ENCODE data around the gene S100Z.
"Not testable (repeated sequence)": the region's sequence is repeated elsewhere in the genome, so short reads cannot be mapped to it uniquely, and the experiment has no call there.

Gene S100Z

DNA sequence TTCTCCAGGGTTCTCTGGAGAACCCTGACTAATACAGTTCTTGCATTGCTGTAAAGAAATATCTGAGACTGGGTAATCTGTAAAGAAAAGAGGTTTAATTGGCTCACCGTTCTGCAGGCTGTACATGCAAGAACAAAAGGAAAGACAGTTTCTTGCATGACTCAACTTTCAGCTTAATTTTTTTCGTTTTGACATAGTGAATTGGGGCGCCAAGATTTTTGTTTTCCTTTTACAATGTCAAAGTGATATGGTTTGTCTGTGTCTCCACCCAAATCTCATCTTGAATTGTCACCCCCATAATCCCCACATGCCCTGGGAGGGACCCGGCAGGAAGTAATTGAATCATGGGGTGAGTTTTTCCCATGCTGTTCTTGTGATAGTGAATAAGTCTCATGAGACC lies 91.2 kb downstream of the S100Z start:
- no peak for DNase-seq
- intact Hi-C loops (cut with DNase I): no loop called here

GRCh38 chr5:76941442-76941841 lies 91.6 kb downstream of the S100Z start:
- no peak for DNase-seq

DNA sequence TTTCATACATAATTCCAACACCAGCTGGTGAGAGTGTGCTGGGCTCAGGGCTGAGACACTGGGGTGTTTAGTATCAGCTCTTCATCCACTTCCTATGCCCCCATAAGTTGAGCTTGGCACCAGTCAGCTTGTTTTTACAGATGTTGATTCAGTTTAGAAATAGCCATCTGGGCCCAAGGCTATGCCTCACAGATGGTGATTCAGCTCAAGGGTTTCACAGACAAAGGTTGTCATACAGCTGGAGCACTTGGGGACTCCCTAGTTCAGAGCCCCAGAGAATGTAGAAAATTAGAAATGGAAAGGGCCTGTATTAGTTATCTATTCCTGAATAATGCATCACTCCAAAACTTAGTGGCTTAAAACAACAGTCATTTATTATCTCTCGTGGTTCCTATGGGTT lies 92.8 kb downstream of the S100Z start:
- DNase-seq: peak in 4 of 42 donors; percentile 9 to 31 (median 19)
- intact Hi-C loops (cut with DNase I): no loop called here

More at GRCh38 chr5:76941442-76941841, 91.6 kb downstream of the S100Z start:
- intact Hi-C loops (cut with DNase I): no loop called here

GRCh38 chr5:76943006-76943405 lies 93.2 kb downstream of the S100Z start:
- DNase-seq: no peak
- intact Hi-C loops (cut with DNase I): no loop called here

DNA sequence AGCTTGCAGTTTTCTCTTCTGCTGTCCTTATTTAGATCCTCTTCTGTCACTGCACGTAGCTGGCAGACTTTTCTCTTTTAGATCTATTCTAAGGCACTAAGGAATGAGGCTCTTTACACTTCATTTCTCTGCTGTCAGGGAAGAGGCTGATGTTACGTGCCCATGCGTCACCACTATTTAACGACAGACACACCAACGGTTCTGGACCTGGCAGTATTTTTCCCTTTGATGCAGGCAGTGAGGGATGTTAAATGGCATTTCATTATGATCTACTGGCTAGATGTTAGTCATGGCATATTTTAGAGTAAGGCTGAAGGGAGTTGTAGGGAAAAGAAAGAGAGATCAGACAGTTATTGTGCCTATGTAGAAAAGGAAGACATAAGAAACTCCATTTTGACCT lies 94.8 kb downstream of the S100Z start:
- no peak for DNase-seq
- intact Hi-C loops (cut with DNase I): no loop called here

- intact Hi-C loops (cut with DNase I); DNase-seq: not testable (repeated sequence)
Observed at GRCh38 chr5:76945238-76945637, 95.4 kb downstream of the S100Z start.

DNA sequence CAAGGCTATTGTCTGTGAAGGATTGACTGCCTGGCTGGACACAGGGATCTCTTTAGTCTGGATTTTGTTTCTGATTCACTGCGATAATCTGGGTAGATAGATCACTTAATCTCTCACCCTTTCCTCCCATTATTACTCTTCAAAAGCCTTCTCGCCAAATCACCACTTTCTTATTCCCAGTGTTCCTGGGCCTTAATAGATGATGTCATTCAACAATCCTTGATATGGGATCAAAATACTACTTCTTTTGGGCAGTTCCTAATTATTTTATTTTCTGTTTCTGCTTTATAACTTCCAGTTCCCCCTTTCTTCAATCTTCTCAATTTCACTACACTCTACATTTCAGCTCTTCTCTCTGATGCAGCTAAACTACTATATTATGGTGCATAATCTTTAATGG lies 96.3 kb downstream of the S100Z start:
- intact Hi-C loops (cut with DNase I): no loop called here
- DNase-seq: no peak

DNA sequence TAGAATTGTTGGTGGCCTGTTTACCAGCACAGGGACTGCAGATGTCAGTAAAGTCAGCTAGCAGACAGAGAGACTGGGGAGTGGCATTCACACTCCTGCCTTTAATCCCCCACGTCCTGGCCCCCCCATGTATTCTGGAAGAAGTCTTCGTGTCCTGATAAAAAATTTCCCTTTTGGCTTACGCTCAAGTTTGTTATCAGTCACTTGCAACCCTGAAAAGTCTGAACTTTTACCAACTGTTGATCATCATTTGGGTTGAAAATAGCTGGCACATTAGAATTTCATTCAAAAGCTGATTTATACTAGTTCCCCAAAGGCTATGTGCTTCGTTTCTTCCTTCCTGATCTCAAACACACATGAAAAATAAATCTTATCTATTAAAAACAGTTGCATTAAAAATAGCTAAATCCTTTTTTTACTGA lies 97.3 kb downstream of the S100Z start:
- intact Hi-C loops (cut with DNase I): no loop called here
- DNase-seq: no peak

DNA sequence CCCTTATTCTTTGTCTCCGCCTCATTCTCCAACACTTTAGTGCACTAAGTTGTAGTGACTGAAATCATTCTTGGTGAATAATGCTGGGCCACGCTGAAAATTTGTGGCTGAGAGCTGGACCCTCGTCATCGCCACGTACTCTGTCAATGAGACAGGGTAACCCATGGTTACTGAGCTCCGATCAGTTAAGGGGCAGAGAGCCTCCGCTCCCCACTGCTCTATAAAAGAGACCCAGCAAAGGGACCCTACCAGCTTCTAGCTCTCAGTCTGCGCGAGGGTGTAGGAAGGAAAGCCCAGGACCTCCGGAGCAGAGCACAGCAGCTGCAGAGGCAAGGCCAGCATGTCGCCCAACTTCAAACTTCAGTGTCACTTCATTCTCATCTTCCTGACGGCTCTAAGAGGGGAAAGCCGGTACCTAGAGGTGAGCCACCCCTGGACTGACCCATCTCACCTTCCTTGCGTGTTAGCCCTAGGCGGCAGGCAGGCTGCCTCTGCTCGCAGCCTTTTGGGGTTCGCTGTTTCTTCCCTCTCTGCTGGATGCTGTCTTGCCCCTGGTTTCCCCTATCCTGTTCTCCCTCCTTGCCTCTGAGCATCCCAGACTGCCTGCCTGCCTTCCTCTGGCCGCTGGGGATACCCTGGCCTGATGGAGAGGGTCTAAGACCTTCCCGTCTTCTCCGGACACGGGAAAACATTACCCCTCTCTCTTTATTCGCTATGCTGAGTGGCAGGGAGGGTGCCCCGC lies 103.2 kb downstream of the S100Z start, which contains the start of gene CRHBP:
CRHBP (plus strand) TSS at position 251 of the 742 bp plus-strand sequence; CDS start at position 341, 90 bp downstream.
- peak in 1 of 42 donors; percentile 7 for DNase-seq
- intact Hi-C loops (cut with DNase I): no loop called here

- intact Hi-C loops (cut with DNase I): no loop called here
- DNase-seq: peak in 28 of 42 donors; percentile 15 to 66 (median 32)
Observed at GRCh38 chr5:76953551-76954382, 104.0 kb downstream of the S100Z start.

DNA sequence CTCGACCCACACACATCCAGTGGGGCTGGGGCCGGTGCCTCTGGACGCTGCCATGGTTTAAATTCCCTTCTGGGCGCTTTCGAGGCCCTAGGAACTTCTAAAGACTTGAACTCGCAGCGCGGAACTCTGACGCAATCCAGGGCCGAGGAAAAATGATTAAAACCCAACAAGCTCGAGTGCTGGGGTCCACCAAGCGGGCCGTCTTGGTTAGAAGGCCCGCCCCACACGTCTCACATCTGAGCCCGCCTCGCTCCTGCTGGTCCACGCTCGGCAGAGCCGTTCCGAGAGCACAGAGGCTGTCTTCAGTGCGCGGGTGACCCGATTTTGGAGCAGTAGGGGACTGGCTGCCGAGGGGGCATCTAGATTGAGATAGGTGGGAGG lies 104.6 kb downstream of the S100Z start:
- DNase-seq: peak in 1 of 42 donors; percentile 7
- intact Hi-C loops (cut with DNase I): no loop called here

DNA sequence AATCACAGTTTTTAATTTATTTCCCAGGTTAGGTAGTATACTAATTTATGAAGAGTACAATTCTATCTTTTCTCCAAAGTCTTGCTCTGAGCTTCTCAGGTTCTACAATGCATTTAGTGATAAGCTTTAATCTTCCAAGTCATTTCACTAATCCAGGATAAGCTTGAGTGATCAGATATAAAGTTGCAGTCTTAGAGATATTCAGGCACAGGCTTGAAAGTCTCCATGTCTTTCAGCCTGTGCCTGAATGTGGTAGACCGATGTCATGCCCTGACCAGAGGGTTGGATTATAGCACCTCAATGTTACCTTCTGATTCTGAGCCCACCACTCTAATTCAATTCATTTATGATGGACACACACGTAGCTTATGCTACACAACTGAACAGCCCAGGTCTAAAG lies 106.2 kb downstream of the S100Z start:
- intact Hi-C loops (cut with DNase I): no loop called here
- DNase-seq: no peak

DNA sequence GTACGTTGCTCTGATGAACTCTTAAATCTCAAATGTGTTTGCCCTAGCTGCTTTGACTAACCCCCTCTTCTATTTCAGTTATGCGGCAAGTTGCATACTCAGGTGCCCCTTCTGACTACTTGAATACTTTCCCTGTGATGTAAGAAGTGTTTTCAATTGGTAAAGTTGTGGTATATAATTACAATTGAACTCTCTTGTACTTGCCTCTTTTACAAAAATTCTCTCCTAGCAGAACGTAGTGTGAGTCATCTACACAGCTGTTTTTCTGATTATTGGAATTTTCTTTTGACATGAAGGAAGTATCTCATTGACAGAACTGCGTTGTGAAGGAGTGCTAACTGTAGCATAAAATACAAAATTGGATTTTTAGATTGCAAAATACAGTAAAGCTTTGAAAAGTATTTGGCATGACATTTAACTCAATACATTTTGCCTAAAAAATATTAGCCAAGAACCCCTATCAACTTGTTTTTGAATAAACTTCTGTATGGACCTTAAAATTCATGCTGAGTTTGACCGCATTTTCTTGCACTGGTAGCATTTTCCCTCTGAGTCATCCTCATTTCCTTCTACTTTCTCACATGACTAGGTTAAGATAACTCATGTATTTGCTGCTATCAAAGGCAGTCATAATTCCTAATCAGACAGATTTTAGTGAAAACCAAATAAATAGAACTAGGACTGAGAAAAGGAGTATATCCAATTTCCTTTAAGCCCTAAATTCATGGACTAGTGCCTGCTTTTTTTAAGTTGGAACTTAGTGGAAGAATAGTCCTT lies 109.4 kb downstream of the S100Z start:
- intact Hi-C loops (cut with DNase I): no loop called here
- DNase-seq: no peak

GRCh38 chr5:76960004-76960625 lies 110.3 kb downstream of the S100Z start:
- intact Hi-C loops (cut with DNase I): no loop called here

GRCh38 chr5:76964060-76964459 lies 114.2 kb downstream of the S100Z start:
- DNase-seq: no peak
- intact Hi-C loops (cut with DNase I): no loop called here

More at GRCh38 chr5:76960004-76960625, 110.3 kb downstream of the S100Z start:
- no peak for DNase-seq
